Body of pancreas (tissue), 4 donors: Measurements from ENCODE around the gene OGFOD2. TPM values are rescaled to one million over a fixed set of nuclear protein-coding genes. Genes with fewer than 3 reads are reported as not detected.

Experiments used
- ATAC-seq: fragments of 150-250 bp; one replicate; pipeline ENCODE4 v1.9.1; 2016
- DNase-seq, 4 donors: peaks; one replicate each; pipeline ENCODE4 v3.0.0-alpha.2; 2019
- H3K27ac ChIP-seq, 4 donors: fragments of 200-600 bp; sonication (generic); 1 replicate in 3 of 4; 2 replicates in 1 of 4; pipeline versions ENCODE4 v1.5.1 to v1.6.1; 2016 to 2019; ENCODE audit warnings: mild to moderate bottlenecking in 1 of 4, mixed read lengths in 1 of 4, moderate library complexity in 1 of 4
- H3K27me3 ChIP-seq, 2 donors: fragments of 200-600 bp; sonication (generic); one replicate each; pipeline ENCODE4 v1.6.0; 2016; ENCODE audit warnings: mild to moderate bottlenecking in 1 of 2
- H3K36me3 ChIP-seq, 2 donors: fragments of 200-600 bp; sonication (generic); replicated peaks in 1 of 2; 2 replicates each; pipeline ENCODE4 v1.5.1; 2016; ENCODE audit warnings: low read depth in 2 of 2; ENCODE audit not compliant: insufficient read depth in 1 of 2
- H3K4me1 ChIP-seq: fragments of 200-600 bp; sonication (generic); one replicate; pipeline ENCODE4 v1.6.0; 2016
- H3K4me3 ChIP-seq, 2 donors: fragments of 200-600 bp; sonication (generic); 1 replicate in 1 of 2; 2 replicates in 1 of 2; pipeline ENCODE4 v1.5.1; 2016 to 2019
- H3K9me3 ChIP-seq, 3 donors: fragments of 200-600 bp; sonication (generic); 1 replicate in 2 of 3; 2 replicates in 1 of 3; pipeline ENCODE4 v1.5.1; 2016
- POLR2A ChIP-seq, 3 donors: fragments of 450-650 bp; IDR thresholded peaks; one replicate each; pipeline ENCODE4 v1.6.1; 2016; ENCODE audit warnings: antibody characterized with exemption in 3 of 3, mild to moderate bottlenecking in 2 of 3
- WGBS, 2 donors: methylation state at CpG; one replicate each; pipeline ENCODE4 v1.1.5; 2017; 5-methylcytosine and 5-hydroxymethylcytosine counted together
- intact Hi-C: fragments of 100-400 bp; cut with DNase I; formaldehyde crosslinking; loops from one replicate; pipeline ENCODE4 v1.15.1; 2023
- total RNA-seq, 2 donors: library from RNA; depleted of rRNA; stranded (reverse); fragments of >200 nt; gene quantifications; one replicate each; pipeline ENCODE4 v1.1.0, GENCODE V29; 2016
- TF ChIP-seq, protein P1 (sequence below), 7 experiments: fragments of 450-650 bp in 4 of 7; fragments of 200-600 bp in 3 of 7; sonication (generic) in 3 of 7; IDR thresholded peaks; one replicate each; pipeline ENCODE4 v1.5.1; 2016 to 2019; ENCODE audit warnings: antibody characterized with exemption in 7 of 7

The OGFOD2 gene
- total RNA-seq, 2 donors from 2014 or later: 8.6 to 25.4 TPM

DNA sequence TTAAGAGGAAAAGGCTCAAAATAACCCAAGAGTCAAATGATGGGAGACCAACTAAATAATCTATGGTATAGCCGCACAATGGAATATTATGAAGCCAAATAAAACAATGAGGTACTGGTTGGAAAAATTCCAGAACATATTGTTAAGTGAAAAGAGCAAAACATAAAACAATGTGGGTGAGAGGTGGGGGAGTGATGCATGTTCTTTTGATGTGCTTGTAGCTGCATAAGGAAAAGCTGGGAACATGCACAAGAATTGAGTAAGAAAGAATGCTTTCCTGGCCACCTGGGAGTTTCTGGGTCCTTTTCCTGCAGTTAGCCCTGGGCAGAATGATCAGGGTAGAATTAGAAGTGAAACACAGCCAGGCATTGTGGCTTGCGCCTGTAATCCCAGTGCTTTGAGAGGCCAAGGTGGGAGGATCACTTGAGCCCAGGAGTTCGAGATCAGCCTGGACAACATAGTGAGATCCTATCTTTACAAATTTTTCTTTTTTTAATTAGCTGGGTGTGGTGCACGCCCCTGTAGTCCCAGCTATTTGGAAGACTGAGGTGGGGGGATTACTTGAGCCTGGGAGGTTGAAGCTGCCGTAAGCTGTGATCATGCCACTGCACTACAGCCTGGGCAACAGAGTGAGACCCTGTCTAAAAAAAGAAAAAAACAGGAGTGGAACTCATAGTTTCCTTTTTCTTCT is 16.7 kb upstream of the OGFOD2 start:
- no peak for DNase-seq
- Histone ChIP-seq H3K27ac (no peak overlapping the region), H3K4me1 (peaks cover 23% of the 10 kb centered on the region), H3K27me3 (no peaks in the 10 kb centered on the region), H3K9me3 (no peaks in the 10 kb centered on the region), H3K4me3 (no peak overlapping the region), H3K36me3 (no peaks in the 10 kb centered on the region)
- intact Hi-C loops: no loop called here
- TF ChIP-seq, protein P1, sequence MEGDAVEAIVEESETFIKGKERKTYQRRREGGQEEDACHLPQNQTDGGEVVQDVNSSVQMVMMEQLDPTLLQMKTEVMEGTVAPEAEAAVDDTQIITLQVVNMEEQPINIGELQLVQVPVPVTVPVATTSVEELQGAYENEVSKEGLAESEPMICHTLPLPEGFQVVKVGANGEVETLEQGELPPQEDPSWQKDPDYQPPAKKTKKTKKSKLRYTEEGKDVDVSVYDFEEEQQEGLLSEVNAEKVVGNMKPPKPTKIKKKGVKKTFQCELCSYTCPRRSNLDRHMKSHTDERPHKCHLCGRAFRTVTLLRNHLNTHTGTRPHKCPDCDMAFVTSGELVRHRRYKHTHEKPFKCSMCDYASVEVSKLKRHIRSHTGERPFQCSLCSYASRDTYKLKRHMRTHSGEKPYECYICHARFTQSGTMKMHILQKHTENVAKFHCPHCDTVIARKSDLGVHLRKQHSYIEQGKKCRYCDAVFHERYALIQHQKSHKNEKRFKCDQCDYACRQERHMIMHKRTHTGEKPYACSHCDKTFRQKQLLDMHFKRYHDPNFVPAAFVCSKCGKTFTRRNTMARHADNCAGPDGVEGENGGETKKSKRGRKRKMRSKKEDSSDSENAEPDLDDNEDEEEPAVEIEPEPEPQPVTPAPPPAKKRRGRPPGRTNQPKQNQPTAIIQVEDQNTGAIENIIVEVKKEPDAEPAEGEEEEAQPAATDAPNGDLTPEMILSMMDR (IDR thresholded peaks at IDR 0.05): no peak
- TF ChIP-seq POLR2A (IDR thresholded peaks at IDR 0.05): no peak
- ATAC-seq: no peak
- 83 to 89% methylated on average over 5 of the region's 5 CpGs for WGBS, 2 donors

DNA sequence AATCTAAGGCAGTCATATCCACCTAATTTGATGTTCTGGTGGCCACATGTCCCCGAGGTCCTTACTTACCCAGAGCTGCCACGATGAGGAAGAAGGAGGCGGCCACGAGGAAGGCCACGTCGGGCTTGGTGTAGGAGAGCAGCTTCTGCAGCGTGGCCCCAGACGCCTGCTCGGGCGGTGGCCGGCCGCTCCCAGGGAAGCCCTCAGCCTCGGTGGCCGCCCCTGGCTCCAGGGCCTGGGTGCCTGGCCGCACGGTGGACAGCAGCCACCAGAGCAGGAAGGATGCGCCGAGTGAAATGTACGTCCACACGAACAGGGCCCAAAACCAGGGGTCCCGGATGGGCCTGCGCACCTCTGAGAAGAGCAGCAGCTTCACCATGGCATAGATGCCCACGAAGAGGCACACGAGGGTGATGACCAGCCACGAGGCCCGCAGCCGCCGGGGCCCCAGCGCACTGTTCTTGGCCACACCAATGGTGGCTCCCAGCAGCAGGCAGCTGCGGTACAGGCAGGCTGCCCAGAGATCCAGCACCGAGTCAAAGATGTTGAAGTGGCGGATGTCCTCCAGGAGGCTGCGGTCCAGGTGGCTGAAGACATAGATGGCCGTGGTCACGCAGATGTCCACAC is 15.4 kb upstream of the OGFOD2 start:
- Histone ChIP-seq H3K4me1 (peaks cover 36% of the 10 kb centered on the region), H3K27me3 (no peaks in the 10 kb centered on the region), H3K4me3 (no peak overlapping the region), H3K36me3 (no peaks in the 10 kb centered on the region), H3K9me3 (no peaks in the 10 kb centered on the region), H3K27ac (no peak overlapping the region)
- ATAC-seq: no peak
- TF ChIP-seq, protein P1 (IDR thresholded peaks at IDR 0.05): no peak
- intact Hi-C loops: no loop called here
- 94% methylated on average over 19 to 33 of the region's 35 CpGs for WGBS, 2 donors
- no peak for DNase-seq

DNA sequence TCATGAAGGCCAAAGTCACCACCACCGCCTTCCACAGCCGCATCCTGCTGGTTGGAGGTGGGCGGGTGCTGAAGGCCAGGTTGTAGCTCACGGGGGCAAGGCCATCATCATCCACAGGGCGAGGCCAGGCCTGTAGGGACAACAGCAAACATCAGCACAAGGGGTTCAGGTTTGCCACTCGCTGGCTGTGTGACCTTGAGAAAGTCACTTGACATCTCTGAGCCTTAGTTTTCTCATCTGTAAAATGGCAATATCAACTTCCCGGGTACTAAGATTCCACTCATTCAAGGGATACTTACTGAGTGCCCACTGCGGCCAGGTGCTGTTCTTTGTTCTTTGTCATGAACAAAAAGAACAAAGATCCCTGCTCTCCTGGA is 14.9 kb upstream of the OGFOD2 start:
- intact Hi-C loops: no loop called here
- WGBS, 2 donors: 78 to 92% methylated on average over 3 to 8 of the region's 8 CpGs
- Histone ChIP-seq H3K9me3 (no peaks in the 10 kb centered on the region), H3K36me3 (no peaks in the 10 kb centered on the region), H3K27me3 (no peaks in the 10 kb centered on the region), H3K4me3 (no peak overlapping the region), H3K27ac (no peak overlapping the region), H3K4me1 (peaks cover 38% of the 10 kb centered on the region)
- TF ChIP-seq POLR2A (IDR thresholded peaks at IDR 0.05): no peak
- TF ChIP-seq, protein P1 (IDR thresholded peaks at IDR 0.05): no peak
- no peak for DNase-seq
- ATAC-seq: no peak

DNA sequence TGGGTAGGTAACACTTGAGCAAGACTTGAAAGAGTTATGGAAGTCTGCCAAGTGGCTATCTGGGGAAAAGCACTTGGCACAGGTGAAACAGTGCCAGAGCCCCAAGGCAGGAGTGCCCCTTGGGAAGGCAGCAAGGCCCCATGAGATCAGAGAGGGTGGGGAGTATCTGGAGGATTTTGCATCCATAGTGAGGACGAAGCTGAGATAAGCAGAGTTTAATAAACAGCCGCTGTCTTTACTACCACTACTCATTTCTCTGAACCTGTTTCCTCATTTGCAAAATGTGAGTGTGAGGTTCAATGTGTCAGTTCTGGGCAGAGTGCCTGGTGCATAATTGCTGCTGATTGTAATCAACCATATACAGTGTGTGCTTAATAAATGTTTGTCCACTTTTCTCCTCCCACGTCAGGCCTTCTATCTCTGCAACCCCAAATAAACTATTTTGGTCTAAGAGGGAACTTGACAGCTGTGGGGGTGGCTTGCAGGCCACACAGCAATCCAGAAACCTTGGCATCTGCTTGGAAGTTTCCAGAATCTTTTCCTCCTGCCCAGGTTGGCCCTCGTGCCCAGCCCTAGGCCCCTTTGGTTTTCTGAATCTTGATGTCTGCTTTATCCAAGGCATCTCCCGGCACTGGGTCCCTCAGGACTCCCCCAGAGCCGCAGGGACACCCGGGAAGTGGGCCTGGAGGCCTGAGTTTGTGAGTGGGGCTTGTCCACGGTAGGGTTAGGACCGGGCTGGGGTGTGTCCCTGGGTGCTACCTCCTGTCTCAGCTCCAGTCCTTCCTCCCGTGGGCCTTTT is 13.3 kb upstream of the OGFOD2 start:
- peak overlapping the region in 3 of 4 donors; percentile 66 to 73 (median 72) for H3K27ac ChIP-seq
- H3K4me1 ChIP-seq: peaks cover 51% of the 10 kb centered on the region
- H3K36me3 ChIP-seq: no peaks in the 10 kb centered on the region
- no peaks in the 10 kb centered on the region for H3K9me3 ChIP-seq
- WGBS, 2 donors: 36 to 58% methylated on average over 6 to 10 of the region's 10 CpGs
- intact Hi-C loops: no loop called here
- ATAC-seq (peak; percentile 3), DNase-seq (peak in 3 of 4 donors; percentile 45 to 73 (median 69))
- no peaks in the 10 kb centered on the region for H3K27me3 ChIP-seq
- no peak for TF ChIP-seq POLR2A (IDR thresholded peaks at IDR 0.05)
- TF ChIP-seq, protein P1 (IDR thresholded peaks at IDR 0.05): no peak
- H3K4me3 ChIP-seq: no peak overlapping the region
